ENCODE measurements around the gene C3orf22. TPM values are rescaled to one million over a fixed set of nuclear protein-coding genes. Genes with fewer than 3 reads are reported as not detected.

The C3orf22 gene
- total RNA-seq, 4 donors from 2014 or later: not detected

GRCh38 chr3:126533506-126533905 lies 25.2 kb downstream of the C3orf22 start:
- DNase-seq (ENCODE audit: low spot score in 2 of 2): no peak
- no peak overlapping the region for H3K4me3 ChIP-seq (ENCODE audit: low read depth, poor library complexity, severe bottlenecking)
- intact Hi-C loops (cut with DNase I; ENCODE audit: low total_unique reads): no loop called here
- TF ChIP-seq CTCF (IDR thresholded peaks at IDR 0.05): no peak

DNA sequence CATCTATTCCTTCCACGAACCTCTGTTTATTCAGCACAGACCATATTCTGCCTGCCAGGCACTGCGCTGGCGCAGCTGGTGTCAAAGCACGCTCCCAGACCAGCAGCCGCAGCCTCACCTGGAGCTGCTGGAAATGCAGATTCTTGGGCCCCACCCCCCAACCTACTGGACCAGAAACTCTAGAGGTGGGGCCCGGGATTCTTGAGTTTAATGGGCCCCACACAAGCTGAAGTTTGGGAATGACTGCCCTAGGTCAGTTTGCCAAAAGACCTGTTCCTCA lies 27.7 kb downstream of the C3orf22 start:
- WGBS, 2 donors: 89 to 90% methylated on average over 6 of the region's 6 CpGs
- no peak overlapping the region for H3K4me3 ChIP-seq (ENCODE audit: low read depth, poor library complexity, severe bottlenecking)
- TF ChIP-seq CTCF (IDR thresholded peaks at IDR 0.05) (no peak), POLR2A (IDR thresholded peaks at IDR 0.05) (no peak)
- DNase-seq (ENCODE audit: low spot score in 2 of 2): no peak
- intact Hi-C loops (cut with DNase I; ENCODE audit: low total_unique reads): no loop called here

DNA sequence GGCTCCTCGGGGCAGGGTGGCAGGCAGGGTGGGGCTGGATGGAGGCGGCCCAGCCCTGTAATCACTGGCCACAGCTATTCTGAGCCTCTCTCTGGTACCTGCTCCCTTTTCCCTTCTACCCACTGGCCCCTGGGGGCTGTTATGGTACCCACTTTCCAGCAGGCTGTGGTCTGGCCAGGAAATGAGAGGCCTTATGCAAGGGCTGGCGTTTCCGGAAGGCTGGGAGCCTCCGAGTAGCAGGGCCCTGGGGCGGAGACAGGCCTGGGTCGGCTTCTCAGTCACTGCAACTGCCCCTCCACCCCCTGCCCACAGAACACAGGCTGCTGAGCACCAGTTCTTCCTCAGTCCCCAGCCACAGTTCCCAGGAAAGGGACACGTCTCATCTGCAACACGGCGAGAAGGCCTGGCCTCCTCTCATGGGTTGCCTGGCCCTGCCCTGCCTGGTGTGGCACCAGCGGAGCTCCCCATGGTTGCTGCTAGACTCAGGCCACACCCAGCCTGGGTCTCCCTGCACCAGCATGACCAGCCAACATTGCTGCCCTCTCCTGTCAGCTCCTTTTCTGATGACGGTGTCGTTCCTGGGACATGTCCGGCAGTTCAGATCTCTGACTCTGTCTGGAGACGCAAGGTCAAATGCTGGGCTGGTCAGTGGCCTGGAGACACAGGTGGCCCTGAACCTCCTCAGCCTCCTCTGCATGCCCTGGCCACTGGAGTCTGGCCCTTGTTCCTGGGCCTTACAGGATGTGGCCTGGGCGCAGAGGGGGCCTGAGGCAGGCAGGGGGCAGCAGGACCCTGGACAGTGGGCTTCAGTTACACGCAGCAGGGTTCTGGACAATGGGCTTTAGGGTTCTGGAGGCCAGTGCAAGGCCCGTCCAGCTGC lies 28.3 kb downstream of the C3orf22 start:
- no peak for DNase-seq (ENCODE audit: low spot score in 2 of 2)
- H3K4me3 ChIP-seq (ENCODE audit: low read depth, poor library complexity, severe bottlenecking): no peak overlapping the region
- no peak for TF ChIP-seq POLR2A (IDR thresholded peaks at IDR 0.05)
- no peak for TF ChIP-seq CTCF (IDR thresholded peaks at IDR 0.05)
- WGBS, 2 donors: 67 to 78% methylated on average over 16 of the region's 18 CpGs
- intact Hi-C loops (cut with DNase I; ENCODE audit: low total_unique reads): no loop called here

DNA sequence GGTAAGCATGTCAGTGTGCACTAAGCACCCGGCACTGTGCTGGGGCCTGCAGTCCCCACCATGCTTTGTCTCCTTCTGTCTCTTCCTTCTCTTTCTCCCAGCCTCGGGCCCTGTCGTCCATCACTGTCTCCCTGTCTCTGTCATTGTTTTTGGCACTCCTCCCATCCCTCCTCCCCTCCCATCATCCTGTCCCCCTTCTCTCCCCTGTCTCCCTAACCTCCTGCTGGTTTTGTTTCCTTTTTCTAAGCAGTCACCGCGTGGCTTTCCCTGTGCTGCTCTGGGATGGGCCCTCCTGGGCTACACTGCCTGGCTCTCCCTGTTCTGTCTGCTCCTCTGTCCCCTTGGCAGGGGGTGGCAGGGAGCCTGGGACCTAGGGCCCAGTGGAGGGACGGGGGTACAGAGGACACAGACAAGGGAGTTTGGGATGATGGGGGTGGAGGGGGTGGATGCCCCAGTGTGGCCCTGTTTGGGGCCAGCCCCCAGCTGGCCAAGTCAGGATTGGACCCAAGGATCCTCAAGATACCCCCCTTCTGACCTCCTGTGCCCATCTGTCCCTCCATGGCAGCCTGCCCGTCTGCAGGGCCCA lies 29.1 kb downstream of the C3orf22 start:
- TF ChIP-seq POLR2A (IDR thresholded peaks at IDR 0.05) (no peak), CTCF (IDR thresholded peaks at IDR 0.05) (no peak)
- DNase-seq (ENCODE audit: low spot score in 2 of 2): no peak
- WGBS, 2 donors: 72 to 77% methylated on average over 6 of the region's 7 CpGs
- no peak overlapping the region for H3K4me3 ChIP-seq (ENCODE audit: low read depth, poor library complexity, severe bottlenecking)
- intact Hi-C loops (cut with DNase I; ENCODE audit: low total_unique reads): loop anchor here (10.0 kb wide), 1 partner anchor 1015 kb away; no protein-coding TSS in a partner anchor

DNA sequence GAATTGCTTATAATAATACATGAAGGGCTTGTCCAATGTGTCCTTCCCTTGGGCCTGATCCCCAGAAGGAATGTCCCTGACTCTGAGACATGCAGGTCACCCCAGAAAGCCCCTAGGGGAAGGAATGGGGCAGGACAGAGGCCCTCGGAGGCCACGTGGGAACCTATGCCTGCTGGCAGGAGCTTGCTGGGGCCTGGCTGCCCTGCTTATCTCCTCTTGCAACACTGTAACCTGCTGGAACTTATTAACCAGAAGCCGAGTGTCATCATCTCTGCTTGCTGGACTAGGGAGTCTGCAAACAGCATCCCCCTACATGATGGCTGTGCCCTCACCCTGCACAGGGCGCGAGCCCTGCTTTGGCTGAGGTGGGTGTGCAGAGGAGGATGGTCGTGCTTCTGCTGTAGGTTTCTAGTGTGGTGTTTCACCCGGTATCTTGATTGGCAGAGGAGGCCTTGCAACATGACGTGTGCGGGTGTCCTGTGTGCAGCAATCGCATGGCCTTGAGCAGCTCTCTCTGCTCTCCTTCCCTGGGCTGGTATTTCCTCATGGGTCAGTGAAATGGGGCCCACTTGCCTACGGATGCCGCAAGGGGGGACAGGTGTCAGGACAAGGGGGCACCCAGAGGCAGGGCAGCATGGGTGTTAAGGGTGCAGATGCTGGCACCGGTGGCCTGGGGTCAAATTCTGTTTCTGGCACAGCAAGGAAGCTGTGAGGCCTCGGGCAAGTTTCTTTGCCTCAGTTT lies 29.8 kb downstream of the C3orf22 start:
- H3K4me3 ChIP-seq (ENCODE audit: low read depth, poor library complexity, severe bottlenecking): no peak overlapping the region
- TF ChIP-seq CTCF (IDR thresholded peaks at IDR 0.05) (no peak), POLR2A (IDR thresholded peaks at IDR 0.05) (no peak)
- 70 to 77% methylated on average over 11 to 14 of the region's 14 CpGs for WGBS, 2 donors
- no peak for DNase-seq (ENCODE audit: low spot score in 2 of 2)
- intact Hi-C loops (cut with DNase I; ENCODE audit: low total_unique reads): loop anchor here (10.0 kb wide), 1 partner anchor 1016 kb away; no protein-coding TSS in a partner anchor
